Measurements from ENCODE around the gene INPP4B.

INPP4B gene

GRCh38 chr4:142777045-142777743 is 68.9 kb downstream of the INPP4B start:
- Histone ChIP-seq H3K4ac (ENCODE audit: low read length) (no peak overlapping the region), H3K4me3 (ENCODE audit: low read length in 2 of 2) (no peak overlapping the region), H2BK12ac (ENCODE audit: low read length) (no peak overlapping the region), H3K79me1 (ENCODE audit: low read depth, low read length) (no peaks in the 10 kb centered on the region), H3K27me3 (ENCODE audit: control insufficient read depth in 3 of 3, insufficient read depth in 3 of 3, low read depth in 1 of 3, low read length in 3 of 3) (no peaks in the 10 kb centered on the region), H3K9me3 (replicated peaks in 1 of 2; ENCODE audit: control insufficient read depth in 2 of 2, insufficient read depth in 1 of 2, low read depth in 1 of 2, low read length in 2 of 2) (no peaks in the 10 kb centered on the region), H3K4me2 (ENCODE audit: insufficient read depth, low read length, poor library complexity, severe bottlenecking) (no peak overlapping the region), H3K23ac (ENCODE audit: low read depth, low read length, poor library complexity) (no peak overlapping the region), H3K27ac (replicated peaks; ENCODE audit: low read length) (no peak overlapping the region), H4K8ac (ENCODE audit: low read depth, low read length) (no peak overlapping the region), H2BK5ac (ENCODE audit: low read length) (no peak overlapping the region), H2AFZ (ENCODE audit: low read length) (no peak overlapping the region), H3K9ac (ENCODE audit: low read depth, low read length, poor library complexity) (no peak overlapping the region), H3K14ac (ENCODE audit: low read length) (no peak overlapping the region), H3K36me3 (replicated peaks in 1 of 2; ENCODE audit: control insufficient read depth in 2 of 2, insufficient read depth in 2 of 2, low read length in 2 of 2) (no peaks in the 10 kb centered on the region), H4K91ac (ENCODE audit: low read depth, low read length, poor library complexity) (no peak overlapping the region), H2AK5ac (ENCODE audit: low read depth, low read length) (no peak overlapping the region), H3K18ac (ENCODE audit: low read length) (no peak overlapping the region), H2BK120ac (ENCODE audit: low read depth, low read length) (no peak overlapping the region), H2BK15ac (ENCODE audit: low read length) (no peak overlapping the region), H3K4me1 (ENCODE audit: control insufficient read depth in 2 of 2, insufficient read depth in 1 of 2, low read depth in 1 of 2, low read length in 2 of 2) (no peaks in the 10 kb centered on the region)
- no CpG with 5 or more reads among the region's 4 CpGs for WGBS, 2 donors (ENCODE audit: extremely low coverage in 2 of 2, insufficient read length in 2 of 2, insufficient replicate concordance in 1 of 2)
- no peak for DNase-seq (ENCODE audit: low spot score)

- no peaks in the 10 kb centered on the region for H3K9me3 ChIP-seq (replicated peaks in 1 of 2; ENCODE audit: control insufficient read depth in 2 of 2, insufficient read depth in 1 of 2, low read depth in 1 of 2, low read length in 2 of 2)
- no peak for DNase-seq (ENCODE audit: low spot score)
- no peaks in the 10 kb centered on the region for H3K4me1 ChIP-seq (ENCODE audit: control insufficient read depth in 2 of 2, insufficient read depth in 1 of 2, low read depth in 1 of 2, low read length in 2 of 2)
- H2BK12ac ChIP-seq (ENCODE audit: low read length): no peak overlapping the region
- no peak overlapping the region for H4K8ac ChIP-seq (ENCODE audit: low read depth, low read length)
- H2BK15ac ChIP-seq (ENCODE audit: low read length): no peak overlapping the region
- H2AK5ac ChIP-seq (ENCODE audit: low read depth, low read length): no peak overlapping the region
- no peak overlapping the region for H3K9ac ChIP-seq (ENCODE audit: low read depth, low read length, poor library complexity)
- no CpG with 5 or more reads among the region's 2 CpGs for WGBS, 2 donors (ENCODE audit: extremely low coverage in 2 of 2, insufficient read length in 2 of 2, insufficient replicate concordance in 1 of 2)
- no peak overlapping the region for H3K23ac ChIP-seq (ENCODE audit: low read depth, low read length, poor library complexity)
- no peaks in the 10 kb centered on the region for H3K79me1 ChIP-seq (ENCODE audit: low read depth, low read length)
- no peak overlapping the region for H2BK120ac ChIP-seq (ENCODE audit: low read depth, low read length)
- no peak overlapping the region for H3K4ac ChIP-seq (ENCODE audit: low read length)
- H2BK5ac ChIP-seq (ENCODE audit: low read length): no peak overlapping the region
- H3K36me3 ChIP-seq (replicated peaks in 1 of 2; ENCODE audit: control insufficient read depth in 2 of 2, insufficient read depth in 2 of 2, low read length in 2 of 2): no peaks in the 10 kb centered on the region
- no peak overlapping the region for H3K4me2 ChIP-seq (ENCODE audit: insufficient read depth, low read length, poor library complexity, severe bottlenecking)
- no peak overlapping the region for H4K91ac ChIP-seq (ENCODE audit: low read depth, low read length, poor library complexity)
- H2AFZ ChIP-seq (ENCODE audit: low read length): no peak overlapping the region
- H3K14ac ChIP-seq (ENCODE audit: low read length): no peak overlapping the region
- H3K27me3 ChIP-seq (ENCODE audit: control insufficient read depth in 3 of 3, insufficient read depth in 3 of 3, low read depth in 1 of 3, low read length in 3 of 3): no peaks in the 10 kb centered on the region
- H3K27ac ChIP-seq (replicated peaks; ENCODE audit: low read length): no peak overlapping the region
- no peak overlapping the region for H3K18ac ChIP-seq (ENCODE audit: low read length)
- H3K4me3 ChIP-seq (ENCODE audit: low read length in 2 of 2): no peak overlapping the region
Observed at GRCh38 chr4:142776026-142776425, 70.1 kb downstream of the INPP4B start.

- WGBS, 2 donors (ENCODE audit: extremely low coverage in 2 of 2, insufficient read length in 2 of 2, insufficient replicate concordance in 1 of 2): no CpG with 5 or more reads among the region's 2 CpGs
- no peak overlapping the region for H4K8ac ChIP-seq (ENCODE audit: low read depth, low read length)
Observed at GRCh38 chr4:142773505-142773904, 72.6 kb downstream of the INPP4B start.

GRCh38 chr4:142762280-142762679 is 83.8 kb downstream of the INPP4B start:
- Histone ChIP-seq H2BK120ac (ENCODE audit: low read depth, low read length) (no peak overlapping the region), H3K9ac (ENCODE audit: low read depth, low read length, poor library complexity) (no peak overlapping the region), H3K79me1 (ENCODE audit: low read depth, low read length) (no peaks in the 10 kb centered on the region), H3K4ac (ENCODE audit: low read length) (no peak overlapping the region), H3K36me3 (replicated peaks in 1 of 2; ENCODE audit: control insufficient read depth in 2 of 2, insufficient read depth in 2 of 2, low read length in 2 of 2) (no peaks in the 10 kb centered on the region), H3K4me3 (ENCODE audit: low read length in 2 of 2) (no peak overlapping the region), H2BK5ac (ENCODE audit: low read length) (no peak overlapping the region), H2BK15ac (ENCODE audit: low read length) (no peak overlapping the region), H3K23ac (ENCODE audit: low read depth, low read length, poor library complexity) (no peak overlapping the region), H3K9me3 (replicated peaks in 1 of 2; ENCODE audit: control insufficient read depth in 2 of 2, insufficient read depth in 1 of 2, low read depth in 1 of 2, low read length in 2 of 2) (no peaks in the 10 kb centered on the region), H2BK12ac (ENCODE audit: low read length) (no peak overlapping the region), H3K4me2 (ENCODE audit: insufficient read depth, low read length, poor library complexity, severe bottlenecking) (no peak overlapping the region), H2AK5ac (ENCODE audit: low read depth, low read length) (no peak overlapping the region), H4K8ac (ENCODE audit: low read depth, low read length) (no peak overlapping the region), H3K27me3 (ENCODE audit: control insufficient read depth in 3 of 3, insufficient read depth in 3 of 3, low read depth in 1 of 3, low read length in 3 of 3) (no peaks in the 10 kb centered on the region), H3K27ac (replicated peaks; ENCODE audit: low read length) (no peak overlapping the region), H2AFZ (ENCODE audit: low read length) (no peak overlapping the region), H3K18ac (ENCODE audit: low read length) (no peak overlapping the region), H3K14ac (ENCODE audit: low read length) (no peak overlapping the region), H3K4me1 (ENCODE audit: control insufficient read depth in 2 of 2, insufficient read depth in 1 of 2, low read depth in 1 of 2, low read length in 2 of 2) (no peaks in the 10 kb centered on the region), H4K91ac (ENCODE audit: low read depth, low read length, poor library complexity) (no peak overlapping the region)
- no peak for DNase-seq (ENCODE audit: low spot score)
- no CpG with 5 or more reads among the region's 2 CpGs for WGBS, 2 donors (ENCODE audit: extremely low coverage in 2 of 2, insufficient read length in 2 of 2, insufficient replicate concordance in 1 of 2)

More at GRCh38 chr4:142773505-142773904, 72.6 kb downstream of the INPP4B start:
- no peak overlapping the region for H3K4me3 ChIP-seq (ENCODE audit: low read length in 2 of 2)
- H2BK12ac ChIP-seq (ENCODE audit: low read length): no peak overlapping the region
- no peak overlapping the region for H2BK5ac ChIP-seq (ENCODE audit: low read length)
- H3K4me2 ChIP-seq (ENCODE audit: insufficient read depth, low read length, poor library complexity, severe bottlenecking): no peak overlapping the region
- H2BK120ac ChIP-seq (ENCODE audit: low read depth, low read length): no peak overlapping the region
- H4K91ac ChIP-seq (ENCODE audit: low read depth, low read length, poor library complexity): no peak overlapping the region
- no peak for DNase-seq (ENCODE audit: low spot score)
- no peak overlapping the region for H2AK5ac ChIP-seq (ENCODE audit: low read depth, low read length)
- H3K4ac ChIP-seq (ENCODE audit: low read length): no peak overlapping the region
- H3K9ac ChIP-seq (ENCODE audit: low read depth, low read length, poor library complexity): no peak overlapping the region
- no peaks in the 10 kb centered on the region for H3K79me1 ChIP-seq (ENCODE audit: low read depth, low read length)
- H2AFZ ChIP-seq (ENCODE audit: low read length): no peak overlapping the region
- H3K14ac ChIP-seq (ENCODE audit: low read length): no peak overlapping the region
- no peak overlapping the region for H2BK15ac ChIP-seq (ENCODE audit: low read length)
- no peaks in the 10 kb centered on the region for H3K9me3 ChIP-seq (replicated peaks in 1 of 2; ENCODE audit: control insufficient read depth in 2 of 2, insufficient read depth in 1 of 2, low read depth in 1 of 2, low read length in 2 of 2)
- no peak overlapping the region for H3K23ac ChIP-seq (ENCODE audit: low read depth, low read length, poor library complexity)
- no peaks in the 10 kb centered on the region for H3K36me3 ChIP-seq (replicated peaks in 1 of 2; ENCODE audit: control insufficient read depth in 2 of 2, insufficient read depth in 2 of 2, low read length in 2 of 2)
- no peaks in the 10 kb centered on the region for H3K4me1 ChIP-seq (ENCODE audit: control insufficient read depth in 2 of 2, insufficient read depth in 1 of 2, low read depth in 1 of 2, low read length in 2 of 2)
- no peak overlapping the region for H3K27ac ChIP-seq (replicated peaks; ENCODE audit: low read length)
- no peaks in the 10 kb centered on the region for H3K27me3 ChIP-seq (ENCODE audit: control insufficient read depth in 3 of 3, insufficient read depth in 3 of 3, low read depth in 1 of 3, low read length in 3 of 3)
- no peak overlapping the region for H3K18ac ChIP-seq (ENCODE audit: low read length)
